Ishikawa (cell line): Measurements from ENCODE around the gene MBNL1.

ENCODE experiments used
- CEBPB ChIP-seq: IDR thresholded peaks from 2 replicates; pipeline ENCODE4 v1.6.1; 2012
- CREB1 ChIP-seq: IDR thresholded peaks from 2 replicates; pipeline ENCODE4 v1.6.1; 2012; ENCODE audit warnings: low read depth
- EGR1 ChIP-seq: IDR thresholded peaks from 2 replicates; pipeline ENCODE4 v1.6.1; 2012
- EP300 ChIP-seq: IDR thresholded peaks from 2 replicates; pipeline ENCODE4 v1.6.1; 2012; ENCODE audit warnings: borderline replicate concordance
- FOXM1 ChIP-seq: IDR thresholded peaks from 2 replicates; pipeline ENCODE4 v1.6.1; 2012; ENCODE audit warnings: low read depth, borderline replicate concordance
- NFIC ChIP-seq: IDR thresholded peaks from 2 replicates; pipeline ENCODE4 v1.6.1; 2012
- RAD21 ChIP-seq: IDR thresholded peaks from 2 replicates; pipeline ENCODE4 v1.6.1; 2012; ENCODE audit warnings: low read depth
- REST ChIP-seq: IDR thresholded peaks from 2 replicates; pipeline ENCODE4 v1.6.1; 2012; ENCODE audit warnings: low read depth, mild to moderate bottlenecking
- TAF1 ChIP-seq: IDR thresholded peaks from 2 replicates; pipeline ENCODE4 v1.6.1; 2012; ENCODE audit warnings: low read depth, mild to moderate bottlenecking
- TCF12 ChIP-seq: IDR thresholded peaks from 2 replicates; pipeline ENCODE4 v1.6.1; 2012; ENCODE audit warnings: low read depth
- TEAD4 ChIP-seq: IDR thresholded peaks from 2 replicates; pipeline ENCODE4 v1.6.1; 2012
- USF1 ChIP-seq: IDR thresholded peaks from 2 replicates; pipeline ENCODE4 v1.6.1; 2012
- YY1 ChIP-seq: IDR thresholded peaks from 2 replicates; pipeline ENCODE4 v1.6.1; 2012; ENCODE audit warnings: low read depth
- TF ChIP-seq, protein P1 (sequence below): IDR thresholded peaks from 2 replicates; pipeline ENCODE4 v1.6.1; 2012

GRCh38 chr3:152466784-152467183 is 198.1 kb downstream of the MBNL1 start:
- TF ChIP-seq FOXM1 (no peak), REST (no peak), EP300 (no peak), RAD21 (no peak), TAF1 (no peak), CREB1 (no peak), CEBPB (no peak), TCF12 (no peak), USF1 (no peak), NFIC (no peak), TEAD4 (no peak), YY1 (no peak), EGR1 (no peak)
- TF ChIP-seq, protein P1, sequence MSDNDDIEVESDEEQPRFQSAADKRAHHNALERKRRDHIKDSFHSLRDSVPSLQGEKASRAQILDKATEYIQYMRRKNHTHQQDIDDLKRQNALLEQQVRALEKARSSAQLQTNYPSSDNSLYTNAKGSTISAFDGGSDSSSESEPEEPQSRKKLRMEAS, result no peak
